HG02798 (cell line): ENCODE results near the gene CRADD.
"Not testable (repeated sequence)": the region's sequence is repeated elsewhere in the genome, so short reads cannot be mapped to it uniquely, and the experiment has no call there.

Experiments used
- ATAC-seq: cut with Tn5 transposase; IDR thresholded peaks from one replicate; pipeline ENCODE4 v1.9.1; 2021; ENCODE audit warnings: mild to moderate bottlenecking; ENCODE audit not compliant: unreplicated experiment, poor library complexity

CRADD gene

GRCh38 chr12:93751864-93752610 lies 74.9 kb downstream of the CRADD start:
- ATAC-seq, result no peak

- ATAC-seq, result no peak
Observed at GRCh38 chr12:93753285-93753684, 76.1 kb downstream of the CRADD start.

GRCh38 chr12:93753838-93754429 lies 76.8 kb downstream of the CRADD start:
- ATAC-seq, result no peak

GRCh38 chr12:93754859-93755258 lies 77.7 kb downstream of the CRADD start:
- not testable (repeated sequence) for ATAC-seq

GRCh38 chr12:93756288-93756687 lies 79.1 kb downstream of the CRADD start:
- ATAC-seq, result no peak

- ATAC-seq, result no peak
Observed at GRCh38 chr12:93757792-93758694, 80.9 kb downstream of the CRADD start.

- ATAC-seq, result no peak
Observed at GRCh38 chr12:93758801-93759373, 81.7 kb downstream of the CRADD start.

- no peak for ATAC-seq
Observed at GRCh38 chr12:93759512-93760081, 82.4 kb downstream of the CRADD start.

GRCh38 chr12:93760275-93760875 lies 83.2 kb downstream of the CRADD start:
- no peak for ATAC-seq

- ATAC-seq, result no peak
Observed at GRCh38 chr12:93762059-93762719, 85.0 kb downstream of the CRADD start.

- ATAC-seq, result no peak
Observed at GRCh38 chr12:93762912-93763553, 85.9 kb downstream of the CRADD start.

GRCh38 chr12:93763746-93764147 lies 86.6 kb downstream of the CRADD start:
- no peak for ATAC-seq

- no peak for ATAC-seq
Observed at GRCh38 chr12:93766371-93766770, 89.2 kb downstream of the CRADD start.

- no peak for ATAC-seq
Observed at GRCh38 chr12:93766796-93767523, 89.8 kb downstream of the CRADD start.

- ATAC-seq, result no peak
Observed at GRCh38 chr12:93767524-93767863, 90.3 kb downstream of the CRADD start.

- no peak for ATAC-seq
Observed at GRCh38 chr12:93772003-93772700, 95.0 kb downstream of the CRADD start.

- ATAC-seq, result no peak
Observed at GRCh38 chr12:93773122-93773871, 96.1 kb downstream of the CRADD start.
